Activated CD8-positive, alpha-beta memory T cell treated with anti-CD3 and anti-CD28 coated beads, Interleukin-2, amount 50 U/mL, for 48 hours (primary cell): ENCODE results near the gene HMGXB3.

Source experiments
- DNase-seq: peaks from one replicate; pipeline ENCODE4 v3.0.0-alpha.2; 2020

The HMGXB3 gene

DNA sequence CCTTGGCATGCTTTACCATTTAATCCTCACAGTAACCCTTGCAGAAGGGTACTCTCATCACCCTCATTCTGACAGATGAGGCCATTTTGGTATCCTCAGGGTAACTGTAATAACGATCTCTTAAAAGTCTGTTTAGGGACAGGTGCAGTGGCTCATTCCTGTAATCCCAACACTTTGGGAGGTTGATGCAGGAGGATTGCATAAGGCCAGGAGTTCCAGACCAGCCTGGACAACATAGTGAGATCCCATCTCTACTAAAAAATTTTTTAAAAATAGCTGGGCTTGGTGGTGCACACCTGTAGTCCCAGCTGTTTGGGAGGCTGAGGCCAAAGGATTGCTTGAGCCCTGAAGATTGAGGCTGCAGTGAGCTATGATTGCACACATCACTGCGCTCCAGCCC lies 54.0 kb downstream of the HMGXB3 start:
- no peak for DNase-seq

DNA sequence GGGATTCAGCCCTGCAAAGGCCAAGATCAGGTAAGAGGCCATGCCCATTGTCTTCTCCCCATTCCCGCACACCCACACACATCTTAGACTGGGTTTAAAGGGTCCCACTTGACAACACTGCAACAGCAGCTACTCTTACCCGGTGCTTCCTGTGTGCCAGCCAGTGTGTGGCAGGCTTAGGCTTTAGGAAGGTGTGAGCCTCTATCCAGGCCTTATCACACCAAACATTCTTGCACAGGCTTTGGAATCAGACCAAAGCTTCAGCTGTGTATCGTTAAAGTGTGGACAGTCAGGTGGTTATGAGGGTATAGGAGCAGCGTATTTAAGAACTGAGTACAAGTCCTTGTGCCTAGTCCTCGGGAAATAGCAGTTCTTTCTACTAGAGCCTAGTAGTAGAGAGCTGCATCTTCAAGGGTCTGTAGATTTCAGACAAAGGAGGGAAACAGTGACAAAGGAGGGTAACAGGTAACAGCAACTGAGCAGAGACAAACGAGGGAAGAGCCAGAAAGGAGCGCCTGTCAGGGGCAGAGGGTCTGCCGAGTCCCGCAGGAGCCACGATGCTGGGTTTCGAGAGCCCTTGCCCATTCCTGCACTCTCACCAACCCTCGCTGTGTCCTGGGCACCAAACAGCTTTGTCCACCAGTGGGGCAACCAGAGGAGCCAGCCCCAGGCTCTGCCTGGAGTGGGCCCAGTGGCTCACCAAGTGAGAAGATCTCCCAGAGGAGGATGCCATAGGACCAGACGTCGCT lies 55.0 kb downstream of the HMGXB3 start:
- no peak for DNase-seq

DNA sequence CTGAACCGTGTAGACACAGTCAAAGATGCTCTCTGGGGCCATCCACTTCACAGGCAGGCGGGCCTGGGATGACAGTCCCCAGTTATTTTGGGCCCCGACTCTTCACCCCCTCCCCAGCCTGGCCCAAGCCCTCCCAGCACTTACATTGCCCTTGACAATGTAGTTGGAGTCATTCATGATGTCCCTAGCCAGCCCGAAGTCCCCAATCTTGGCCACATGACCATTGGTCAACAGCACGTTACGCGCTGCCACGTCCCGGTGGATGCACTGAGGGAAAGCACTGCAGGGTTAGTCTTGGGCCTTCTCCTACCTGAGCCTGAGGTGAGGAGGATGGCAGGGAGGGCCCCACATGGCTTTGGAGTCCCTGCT lies 55.5 kb downstream of the HMGXB3 start:
- DNase-seq, result no peak

GRCh38 chr5:150057052-150057451 lies 56.5 kb downstream of the HMGXB3 start:
- no peak for DNase-seq

DNA sequence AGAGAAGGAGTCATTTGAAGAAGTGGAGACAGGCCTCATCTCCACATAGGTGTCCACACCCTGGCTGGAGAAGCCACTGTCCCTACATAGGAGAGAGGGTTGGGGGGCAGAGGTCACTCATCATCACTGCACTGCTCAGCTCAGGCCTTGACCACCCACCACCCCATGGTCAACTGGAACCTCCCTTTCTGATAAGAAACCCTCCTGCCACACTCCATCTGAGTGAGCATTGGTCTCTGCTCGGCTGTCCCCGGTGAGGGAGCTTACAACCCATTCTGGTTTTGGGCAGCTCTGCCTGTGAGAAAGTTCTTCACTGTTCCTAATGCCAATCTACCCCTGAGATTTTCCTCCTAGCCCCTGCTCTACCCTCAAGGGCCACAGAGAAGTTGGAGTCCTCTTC lies 57.0 kb downstream of the HMGXB3 start:
- no peak for DNase-seq

DNA sequence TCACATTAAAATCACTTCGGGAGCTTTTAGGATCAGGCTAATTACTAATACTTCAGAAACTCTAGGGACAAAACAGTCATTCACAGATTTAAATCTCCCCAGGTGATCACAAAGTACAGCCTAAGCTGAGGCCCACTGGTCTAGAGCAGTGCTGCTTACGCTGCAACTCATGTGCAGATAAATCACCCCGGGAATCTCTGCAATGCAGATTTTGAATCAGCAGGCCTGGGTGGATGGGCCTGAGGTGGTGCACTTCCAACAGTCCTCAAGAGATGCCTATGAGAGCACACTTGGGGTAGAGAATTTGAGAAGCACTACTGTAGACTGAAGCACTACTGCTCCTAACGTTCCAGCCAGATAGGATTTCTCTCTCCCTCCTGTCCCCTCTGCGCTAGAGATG lies 57.5 kb downstream of the HMGXB3 start:
- no peak for DNase-seq

GRCh38 chr5:150058480-150059126 lies 58.1 kb downstream of the HMGXB3 start:
- no peak for DNase-seq

- no peak for DNase-seq
Observed at GRCh38 chr5:150059623-150060022, 59.1 kb downstream of the HMGXB3 start.

- DNase-seq, result no peak
Observed at GRCh38 chr5:150060471-150060870, 59.9 kb downstream of the HMGXB3 start.

- DNase-seq, result no peak
Observed at GRCh38 chr5:150061538-150061995, 61.0 kb downstream of the HMGXB3 start.

GRCh38 chr5:150062216-150062922 lies 61.8 kb downstream of the HMGXB3 start:
- no peak for DNase-seq

- no peak for DNase-seq
Observed at GRCh38 chr5:150063638-150064037, 63.1 kb downstream of the HMGXB3 start.

- DNase-seq, result no peak
Observed at GRCh38 chr5:150064681-150065220, 64.2 kb downstream of the HMGXB3 start.

GRCh38 chr5:150065346-150065745 lies 64.8 kb downstream of the HMGXB3 start:
- DNase-seq, result no peak

- DNase-seq, result no peak
Observed at GRCh38 chr5:150065886-150066285, 65.3 kb downstream of the HMGXB3 start.

- DNase-seq, result no peak
Observed at GRCh38 chr5:150066436-150066835, 65.9 kb downstream of the HMGXB3 start.

DNA sequence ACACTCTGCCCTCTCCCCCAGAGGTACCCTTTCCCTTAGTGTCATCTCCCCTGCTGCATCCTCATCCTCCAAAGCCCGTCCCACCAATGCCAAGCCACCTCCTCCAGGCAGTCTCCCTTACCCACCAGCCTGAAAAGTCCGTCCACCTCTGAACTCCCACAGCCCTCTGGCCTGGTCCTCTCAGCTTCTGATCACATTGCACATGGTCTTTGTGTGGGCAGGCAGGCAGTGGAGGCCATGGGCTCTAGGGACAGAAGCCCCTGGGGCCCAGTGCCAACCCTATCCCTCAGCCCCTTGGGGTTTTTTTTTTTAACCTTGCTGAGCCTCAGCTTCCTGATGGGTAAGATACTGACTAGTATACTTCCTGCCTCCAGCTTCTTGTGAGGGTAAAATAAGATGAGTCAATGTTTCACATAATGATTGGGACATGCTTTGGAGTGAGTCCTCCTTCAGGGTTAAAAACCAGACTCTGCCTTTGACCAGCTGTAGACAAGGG lies 66.4 kb downstream of the HMGXB3 start:
- no peak for DNase-seq

DNA sequence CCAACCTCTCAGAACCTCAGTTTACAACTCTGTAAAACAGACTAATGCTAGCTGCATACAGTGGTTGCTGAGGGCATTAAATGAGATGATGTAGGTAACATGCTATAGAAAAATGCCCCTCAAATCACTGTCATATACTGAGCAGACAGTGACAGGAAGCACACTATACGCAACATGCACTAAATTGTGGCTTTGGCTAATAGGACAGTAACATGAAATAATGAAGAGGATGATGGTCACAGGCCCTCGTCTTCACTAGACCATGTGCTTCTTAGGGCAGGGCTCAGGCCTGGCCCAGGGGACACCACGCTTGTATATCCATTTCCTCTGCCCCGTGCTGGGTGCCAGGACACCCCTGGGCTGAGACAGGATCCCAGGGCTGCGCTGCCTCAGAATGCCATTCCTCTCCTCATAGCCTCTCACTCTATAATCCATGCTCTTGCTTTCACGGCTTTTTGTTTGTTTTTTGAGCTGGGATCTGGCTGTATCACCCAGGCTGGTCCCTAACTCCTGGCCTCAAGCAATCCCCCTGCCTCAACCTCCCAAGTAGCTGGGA lies 66.9 kb downstream of the HMGXB3 start:
- no peak for DNase-seq

- DNase-seq, result no peak
Observed at GRCh38 chr5:150068071-150068470, 67.5 kb downstream of the HMGXB3 start.

DNA sequence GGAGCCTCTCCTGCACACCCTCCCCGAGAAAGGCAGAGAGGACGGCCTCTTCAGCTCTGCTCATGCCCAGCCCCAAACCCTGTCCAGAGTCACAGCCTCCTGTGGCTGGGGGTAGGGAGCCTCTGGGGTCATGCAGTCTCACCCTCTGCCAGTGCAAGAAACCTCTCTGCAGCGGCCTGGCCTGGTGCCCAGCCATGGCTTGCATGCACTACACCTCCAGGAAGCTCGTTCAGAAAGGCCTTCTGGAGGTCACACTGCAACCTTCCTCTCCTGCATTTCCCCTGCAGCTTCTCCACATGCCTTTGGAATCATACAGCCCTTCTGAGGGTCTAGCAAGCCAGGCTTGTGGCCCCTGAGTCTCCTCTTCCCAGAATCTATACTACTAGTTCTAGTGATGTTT lies 67.9 kb downstream of the HMGXB3 start:
- no peak for DNase-seq

DNA sequence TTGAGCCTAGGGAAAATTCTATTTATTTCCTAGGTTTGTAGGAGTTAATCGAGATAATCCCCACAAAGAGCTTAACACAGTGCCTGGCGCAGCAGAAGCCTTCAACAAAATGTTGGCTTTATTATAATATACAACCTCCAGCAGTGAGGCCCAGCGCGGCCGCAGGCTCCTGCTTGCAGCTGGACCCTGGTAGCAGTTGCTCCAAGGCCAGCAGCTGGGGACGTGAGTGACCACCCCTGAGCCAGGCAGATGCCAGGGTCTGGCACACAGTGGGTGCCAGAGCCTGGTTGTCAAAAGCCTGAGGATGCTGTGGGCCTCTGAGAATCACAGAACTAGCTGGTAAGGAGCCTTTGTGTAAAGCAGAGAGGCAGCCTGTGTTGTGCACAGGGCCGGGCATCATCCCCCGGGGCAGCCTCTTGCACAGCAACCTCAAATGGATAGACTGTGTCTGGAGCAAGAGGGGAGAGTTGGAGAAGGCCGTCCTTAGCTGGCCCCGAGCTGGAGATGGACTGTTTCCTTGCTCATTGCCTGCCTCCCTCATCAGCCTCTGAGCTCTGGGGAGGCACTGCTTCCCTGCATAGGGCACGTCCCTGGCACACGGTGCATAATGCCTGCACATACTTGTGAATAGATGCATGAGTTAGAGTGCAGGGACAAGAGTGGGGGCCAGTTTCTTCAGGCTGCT lies 68.6 kb downstream of the HMGXB3 start:
- no peak for DNase-seq
